D721Med (cell line): ENCODE results near the gene SLC35A2.

ENCODE experiments used
- DNase-seq: peaks from one replicate; pipeline ENCODE4 v3.0.0; 2011; ENCODE audit warnings: low spot score; ENCODE audit not compliant: insufficient read length
- FAIRE-seq: peaks from 2 replicates; lab custom pipeline; 2011; peaks lifted over from hg19 to GRCh38; lab: Jason Lieb, UNC
- CTCF ChIP-seq: IDR thresholded peaks from 2 replicates; pipeline ENCODE4 v1.5.1; 2012; ENCODE audit warnings: mild to moderate bottlenecking, control low read depth; ENCODE audit not compliant: insufficient read depth; ENCODE audit errors: missing control alignments

The SLC35A2 gene

GRCh38 chrX:48937054-48937907 lies 25.8 kb upstream of the SLC35A2 start:
- peak; percentile 46 for FAIRE-seq
- DNase-seq: no peak
- TF ChIP-seq CTCF: no peak

GRCh38 chrX:48936429-48937053 lies 25.1 kb upstream of the SLC35A2 start:
- TF ChIP-seq CTCF: no peak
- no peak for FAIRE-seq
- no peak for DNase-seq

- DNase-seq (no peak), FAIRE-seq (no peak)
- no peak for TF ChIP-seq CTCF
Observed at GRCh38 chrX:48935301-48935670, 23.8 kb upstream of the SLC35A2 start.

GRCh38 chrX:48934581-48935300 lies 23.3 kb upstream of the SLC35A2 start:
- FAIRE-seq: no peak
- TF ChIP-seq CTCF: no peak
- no peak for DNase-seq

GRCh38 chrX:48933757-48934156 lies 22.3 kb upstream of the SLC35A2 start:
- TF ChIP-seq CTCF: no peak
- DNase-seq (no peak), FAIRE-seq (no peak)

- no peak for TF ChIP-seq CTCF
- FAIRE-seq (no peak), DNase-seq (no peak)
Observed at GRCh38 chrX:48927736-48928382, 16.4 kb upstream of the SLC35A2 start.
